DND-41 (cell line): ENCODE data around the gene PDE3A.

Source experiments
- ATAC-seq: fragments of 200-7000 bp; cut with Tn5 transposase; 3 replicates; pipeline ENCODE4 v1.9.1; 2021; ENCODE audit warnings: low read depth; ENCODE audit not compliant: insufficient read depth
- DNase-seq: peaks from one replicate; pipeline ENCODE4 v3.0.0-alpha.2; 2020
- H2AFZ ChIP-seq: 2 replicates; pipeline ENCODE4 v1.6.0; 2012; ENCODE audit warnings: low read depth, low read length
- H3K27ac ChIP-seq: 2 replicates; pipeline ENCODE4 v1.5.1; 2012; ENCODE audit warnings: low read length, inconsistent platforms
- H3K27me3 ChIP-seq: fragments of 200-600 bp; sonication (generic); 2 replicates; pipeline ENCODE4 v1.6.0; 2012; ENCODE audit warnings: low read length, mild to moderate bottlenecking, inconsistent platforms; ENCODE audit not compliant: insufficient read depth, poor library complexity
- H3K36me3 ChIP-seq: 2 replicates; pipeline ENCODE4 v1.5.1; 2012; ENCODE audit warnings: low read length, inconsistent platforms; ENCODE audit not compliant: insufficient read depth
- H3K4me1 ChIP-seq: 2 replicates; pipeline ENCODE4 v1.5.1; 2012; ENCODE audit warnings: mild to moderate bottlenecking, low read length; ENCODE audit not compliant: insufficient read depth
- H3K4me2 ChIP-seq: 2 replicates; pipeline ENCODE4 v1.6.0; 2012; ENCODE audit warnings: mild to moderate bottlenecking, moderate library complexity, low read length, inconsistent platforms; ENCODE audit not compliant: insufficient read depth
- H3K4me3 ChIP-seq, 2 experiments: fragments of 200-600 bp in 1 of 2; shearing (Covaris generic) in 1 of 2; 2 replicates each; pipeline ENCODE4 v1.5.1; 2012 to 2016; ENCODE audit warnings: inconsistent platforms in 2 of 2, low read length in 2 of 2, mild to moderate bottlenecking in 2 of 2, low read depth in 1 of 2, moderate library complexity in 1 of 2
- H3K79me2 ChIP-seq: 2 replicates; pipeline ENCODE4 v1.6.0; 2012; ENCODE audit warnings: low read length, inconsistent platforms; ENCODE audit not compliant: insufficient read depth
- H3K9ac ChIP-seq: 2 replicates; pipeline ENCODE4 v1.6.0; 2012; ENCODE audit warnings: low read depth, mild to moderate bottlenecking, inconsistent platforms, low read length, moderate library complexity
- H3K9me3 ChIP-seq: 2 replicates; pipeline ENCODE4 v1.5.1; 2012; ENCODE audit warnings: low read length, moderate library complexity, mild to moderate bottlenecking, inconsistent platforms; ENCODE audit not compliant: insufficient read depth, severe bottlenecking
- H4K20me1 ChIP-seq: 2 replicates; pipeline ENCODE4 v1.6.0; 2012; ENCODE audit warnings: low read length; ENCODE audit not compliant: insufficient read depth
- EZH2 ChIP-seq: IDR thresholded peaks from 3 replicates; pipeline ENCODE4 v1.6.1; 2012; ENCODE audit warnings: borderline replicate concordance, low read depth, mild to moderate bottlenecking, moderate library complexity, low read length, inconsistent platforms; ENCODE audit not compliant: severe bottlenecking
- TF ChIP-seq, protein P1 (sequence below): IDR thresholded peaks from 2 replicates; pipeline ENCODE4 v1.5.1; 2012; ENCODE audit warnings: borderline replicate concordance, low read length, moderate library complexity, mild to moderate bottlenecking; ENCODE audit not compliant: poor library complexity, severe bottlenecking; ENCODE audit errors: extremely low read depth

PDE3A gene

DNA sequence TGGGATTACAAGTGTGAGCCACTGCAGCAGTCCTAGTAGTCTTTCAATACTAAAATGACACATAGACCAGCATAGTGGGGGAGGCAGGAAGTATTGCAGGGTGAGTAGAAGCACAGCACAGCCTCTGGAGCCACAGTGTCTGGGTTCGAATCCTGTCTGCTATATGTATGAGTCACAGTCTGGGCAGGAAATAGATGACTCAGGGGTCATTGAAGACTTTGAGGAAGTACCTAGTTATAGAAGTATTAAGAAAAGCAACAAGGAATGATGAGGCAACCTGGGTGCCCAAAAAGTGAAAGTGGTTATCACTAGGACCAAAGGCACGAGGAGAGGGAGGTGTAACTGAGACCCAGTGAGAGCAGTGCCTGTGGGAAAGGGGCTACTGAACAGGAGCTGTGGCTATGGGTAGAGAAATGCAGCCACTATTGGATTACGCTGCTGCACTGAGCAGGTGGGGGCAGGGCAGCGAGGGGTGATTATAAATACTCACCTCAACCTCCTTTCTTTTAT is 124.0 kb downstream of the PDE3A start:
- no peak overlapping the region for H3K9ac ChIP-seq
- no peak overlapping the region for H3K4me3 ChIP-seq
- no peaks in the 10 kb centered on the region for H3K9me3 ChIP-seq
- TF ChIP-seq EZH2, result no peak
- TF ChIP-seq, protein P1, sequence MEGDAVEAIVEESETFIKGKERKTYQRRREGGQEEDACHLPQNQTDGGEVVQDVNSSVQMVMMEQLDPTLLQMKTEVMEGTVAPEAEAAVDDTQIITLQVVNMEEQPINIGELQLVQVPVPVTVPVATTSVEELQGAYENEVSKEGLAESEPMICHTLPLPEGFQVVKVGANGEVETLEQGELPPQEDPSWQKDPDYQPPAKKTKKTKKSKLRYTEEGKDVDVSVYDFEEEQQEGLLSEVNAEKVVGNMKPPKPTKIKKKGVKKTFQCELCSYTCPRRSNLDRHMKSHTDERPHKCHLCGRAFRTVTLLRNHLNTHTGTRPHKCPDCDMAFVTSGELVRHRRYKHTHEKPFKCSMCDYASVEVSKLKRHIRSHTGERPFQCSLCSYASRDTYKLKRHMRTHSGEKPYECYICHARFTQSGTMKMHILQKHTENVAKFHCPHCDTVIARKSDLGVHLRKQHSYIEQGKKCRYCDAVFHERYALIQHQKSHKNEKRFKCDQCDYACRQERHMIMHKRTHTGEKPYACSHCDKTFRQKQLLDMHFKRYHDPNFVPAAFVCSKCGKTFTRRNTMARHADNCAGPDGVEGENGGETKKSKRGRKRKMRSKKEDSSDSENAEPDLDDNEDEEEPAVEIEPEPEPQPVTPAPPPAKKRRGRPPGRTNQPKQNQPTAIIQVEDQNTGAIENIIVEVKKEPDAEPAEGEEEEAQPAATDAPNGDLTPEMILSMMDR, result no peak
- no peaks in the 10 kb centered on the region for H3K79me2 ChIP-seq
- H3K36me3 ChIP-seq, result no peaks in the 10 kb centered on the region
- peak; percentile 49; the same call in 1 of the 3 replicates for ATAC-seq
- H3K27ac ChIP-seq, result no peak overlapping the region
- no peak for DNase-seq
- no peak overlapping the region for H2AFZ ChIP-seq
- peaks cover 5% of the 10 kb centered on the region for H3K27me3 ChIP-seq
- H3K4me2 ChIP-seq, result no peak overlapping the region
- no peaks in the 10 kb centered on the region for H3K4me1 ChIP-seq
- no peaks in the 10 kb centered on the region for H4K20me1 ChIP-seq

DNA sequence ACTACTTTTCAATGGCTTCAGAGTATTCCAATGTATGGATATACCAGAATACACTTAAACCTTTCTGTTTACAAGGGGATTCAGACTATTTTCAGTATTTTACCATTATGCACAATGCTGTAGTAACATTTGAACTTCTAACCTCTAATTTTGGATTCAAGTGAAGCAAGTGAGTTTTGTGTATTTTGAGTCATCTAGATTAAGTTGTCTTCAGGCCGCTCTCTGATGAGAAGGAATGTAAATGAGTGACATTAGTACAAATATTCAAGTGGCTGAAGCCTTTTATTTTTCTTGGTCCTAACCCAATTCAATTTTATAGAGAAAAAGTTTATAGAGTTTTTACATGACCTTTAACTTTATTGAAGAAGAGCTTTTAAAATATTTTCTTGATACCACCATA is 125.6 kb downstream of the PDE3A start:
- Histone ChIP-seq H3K4me2 (no peak overlapping the region), H2AFZ (no peak overlapping the region), H3K79me2 (no peaks in the 10 kb centered on the region), H3K9me3 (no peaks in the 10 kb centered on the region), H3K27me3 (peaks cover 3% of the 10 kb centered on the region), H3K4me3 (no peak overlapping the region), H3K36me3 (no peaks in the 10 kb centered on the region), H4K20me1 (no peaks in the 10 kb centered on the region), H3K9ac (no peak overlapping the region), H3K27ac (no peak overlapping the region), H3K4me1 (no peaks in the 10 kb centered on the region)
- TF ChIP-seq EZH2, result no peak
- TF ChIP-seq, protein P1, result no peak
- ATAC-seq, result no peak
- no peak for DNase-seq

DNA sequence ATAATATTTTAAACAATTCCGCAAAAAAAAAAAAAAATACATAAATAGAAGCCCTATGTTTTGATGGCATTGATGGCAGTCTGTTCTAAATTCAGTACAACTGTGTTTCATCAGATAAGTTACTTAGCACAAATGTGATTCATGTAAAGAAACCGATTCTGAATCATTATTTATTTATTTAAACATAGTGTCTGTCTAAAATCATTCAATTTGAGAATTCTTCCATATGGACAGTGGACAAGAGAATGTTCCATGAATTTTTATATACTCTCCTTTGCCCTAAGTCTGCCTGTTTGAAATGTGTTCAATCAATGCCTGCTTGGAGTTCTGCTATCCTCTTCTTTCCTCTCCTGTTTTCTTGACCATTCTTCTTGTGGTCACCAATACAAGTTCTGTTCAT is 126.5 kb downstream of the PDE3A start:
- H3K27ac ChIP-seq, result no peak overlapping the region
- ATAC-seq, result no peak
- no peak overlapping the region for H3K4me3 ChIP-seq
- no peak overlapping the region for H2AFZ ChIP-seq
- H3K4me1 ChIP-seq, result no peaks in the 10 kb centered on the region
- no peak overlapping the region for H3K9ac ChIP-seq
- H3K4me2 ChIP-seq, result no peak overlapping the region
- H4K20me1 ChIP-seq, result no peaks in the 10 kb centered on the region
- no peaks in the 10 kb centered on the region for H3K36me3 ChIP-seq
- TF ChIP-seq, protein P1, result no peak
- no peak for TF ChIP-seq EZH2
- no peaks in the 10 kb centered on the region for H3K79me2 ChIP-seq
- no peaks in the 10 kb centered on the region for H3K9me3 ChIP-seq
- DNase-seq, result no peak
- peaks cover 4% of the 10 kb centered on the region for H3K27me3 ChIP-seq

DNA sequence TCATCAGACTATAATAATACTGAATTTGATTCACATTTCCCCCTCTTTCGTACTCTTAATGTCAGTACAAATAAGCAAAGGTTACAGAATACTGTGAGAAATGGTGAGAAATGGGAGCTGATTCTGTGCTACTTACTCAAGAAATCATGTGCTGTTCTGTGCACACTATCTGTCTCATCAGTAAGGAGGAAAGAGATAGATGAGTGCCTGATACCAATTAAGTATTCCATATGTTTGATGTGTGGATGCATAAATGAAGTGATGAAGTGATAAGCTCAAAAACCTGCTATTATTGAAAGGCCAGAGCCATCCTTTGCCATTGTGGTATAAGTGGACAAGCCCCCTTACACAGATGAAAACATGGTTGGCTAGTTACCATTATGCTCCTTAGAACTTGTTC is 127.7 kb downstream of the PDE3A start:
- Histone ChIP-seq H3K27me3 (peaks cover 2% of the 10 kb centered on the region), H3K9me3 (no peaks in the 10 kb centered on the region), H3K4me1 (no peaks in the 10 kb centered on the region), H3K27ac (no peak overlapping the region), H3K36me3 (no peaks in the 10 kb centered on the region), H3K4me2 (no peak overlapping the region), H3K4me3 (no peak overlapping the region), H4K20me1 (no peaks in the 10 kb centered on the region), H3K79me2 (no peaks in the 10 kb centered on the region), H3K9ac (no peak overlapping the region), H2AFZ (no peak overlapping the region)
- ATAC-seq (no peak), DNase-seq (no peak)
- TF ChIP-seq EZH2, result no peak
- TF ChIP-seq, protein P1, result no peak
